WTC11 (cell line): ENCODE results near the gene CAMK2B. TPM values are rescaled to one million over a fixed set of nuclear protein-coding genes. Genes with fewer than 3 reads are reported as not detected.

ENCODE experiments used
- ATAC-seq: fragments of 200-7000 bp; cut with Tn5 transposase; 2 replicates; pipeline ENCODE4 v1.10.0; 2021; ENCODE audit warnings: mild to moderate bottlenecking, moderate library complexity
- CTCF ChIA-PET: fragments of 300-600 bp; sonication (Branson Sonifier 250); formaldehyde crosslinking; loops from one replicate; lab custom pipeline; 2021; ENCODE audit warnings: antibody characterized with exemption; lab: Charles Lee
- POLR2A ChIA-PET: fragments of 350-600 bp; sonication (Branson Sonifier 250); formaldehyde crosslinking; loops from one replicate; lab custom pipeline; 2021; ENCODE audit warnings: antibody characterized with exemption; lab: Charles Lee
- DNase-seq: peaks from one replicate; pipeline ENCODE4 v3.0.0; 2021; ENCODE audit warnings: low spot score
- H3K27ac Mint-ChIP-seq: 2 replicates; pipeline ENCODE4 v1.8.0; 2021; ENCODE audit warnings: mixed read lengths
- H3K27me3 Mint-ChIP-seq: 2 replicates; pipeline ENCODE4 v1.8.0; 2021; ENCODE audit warnings: low read depth, mild to moderate bottlenecking, moderate library complexity, mixed read lengths
- H3K36me3 Mint-ChIP-seq: 2 replicates; pipeline ENCODE4 v1.8.0; 2021; ENCODE audit warnings: mixed read lengths
- H3K4me1 Mint-ChIP-seq: 2 replicates; pipeline ENCODE4 v1.8.0; 2022; ENCODE audit warnings: mixed read lengths
- H3K4me3 Mint-ChIP-seq: 2 replicates; pipeline ENCODE4 v1.8.0; 2021; ENCODE audit warnings: mild to moderate bottlenecking, moderate library complexity, mixed read lengths
- H3K9me3 Mint-ChIP-seq: 2 replicates; pipeline ENCODE4 v1.8.0; 2021; ENCODE audit warnings: mixed read lengths
- ATF1 ChIP-seq: sonication (generic); formaldehyde crosslinking; IDR thresholded peaks from 2 replicates; pipeline ENCODE4 v1.8.1; 2023; ENCODE audit warnings: mild to moderate bottlenecking, moderate library complexity, missing genetic modification reagents
- CREM ChIP-seq: sonication (generic); formaldehyde crosslinking; IDR thresholded peaks from 2 replicates; pipeline ENCODE4 v1.8.1; 2022; ENCODE audit warnings: mild to moderate bottlenecking, missing genetic modification reagents, moderate library complexity
- CTCF ChIP-seq: fragments of 200-600 bp; IDR thresholded peaks from 2 replicates; pipeline ENCODE4 v1.8.0; 2022; ENCODE audit warnings: antibody characterized with exemption
- E2F5 ChIP-seq: sonication (generic); formaldehyde crosslinking; IDR thresholded peaks from 2 replicates; pipeline ENCODE4 v1.8.1; 2022; ENCODE audit warnings: mild to moderate bottlenecking, moderate library complexity, missing genetic modification reagents
- ESRRA ChIP-seq: sonication (generic); formaldehyde crosslinking; IDR thresholded peaks from 2 replicates; pipeline ENCODE4 v1.8.1; 2022; ENCODE audit warnings: mild to moderate bottlenecking, missing genetic modification reagents, borderline replicate concordance
- ETV6 ChIP-seq: sonication (generic); formaldehyde crosslinking; IDR thresholded peaks from 2 replicates; pipeline ENCODE4 v1.8.1; 2022; ENCODE audit warnings: mild to moderate bottlenecking, missing genetic modification reagents
- FOXP4 ChIP-seq: sonication (generic); formaldehyde crosslinking; IDR thresholded peaks from 2 replicates; pipeline ENCODE4 v1.8.0; 2022; ENCODE audit warnings: mild to moderate bottlenecking, missing genetic modification reagents
- HMGXB4 ChIP-seq: sonication (generic); formaldehyde crosslinking; IDR thresholded peaks from 2 replicates; pipeline ENCODE4 v1.8.1; 2023; ENCODE audit warnings: mild to moderate bottlenecking, moderate library complexity, missing genetic modification reagents
- JUN ChIP-seq: sonication (generic); formaldehyde crosslinking; IDR thresholded peaks from 2 replicates; pipeline ENCODE4 v1.8.0; 2023; ENCODE audit warnings: mild to moderate bottlenecking, missing genetic modification reagents
- MYBL2 ChIP-seq: sonication (generic); formaldehyde crosslinking; IDR thresholded peaks from 2 replicates; pipeline ENCODE4 v1.8.1; 2023; ENCODE audit warnings: mild to moderate bottlenecking, moderate library complexity, missing genetic modification reagents
- NR1H2 ChIP-seq: sonication (generic); formaldehyde crosslinking; IDR thresholded peaks from 2 replicates; pipeline ENCODE4 v1.9.0; 2021; ENCODE audit warnings: mild to moderate bottlenecking, moderate library complexity, missing genetic modification reagents
- PRRX2 ChIP-seq: fragments of 250-450 bp; sonication (Bioruptor Pico); IDR thresholded peaks from 2 replicates; pipeline ENCODE4 v1.8.0; 2021; ENCODE audit warnings: mild to moderate bottlenecking
- SOX15 ChIP-seq: fragments of 250-450 bp; sonication (Bioruptor Pico); IDR thresholded peaks from 2 replicates; pipeline ENCODE4 v1.9.0; 2021; ENCODE audit warnings: mild to moderate bottlenecking
- TCF7 ChIP-seq: sonication (generic); formaldehyde crosslinking; IDR thresholded peaks from 2 replicates; pipeline ENCODE4 v1.8.0; 2022; ENCODE audit warnings: mild to moderate bottlenecking, low read depth, missing genetic modification reagents, moderate library complexity
- TEAD1 ChIP-seq: sonication (generic); formaldehyde crosslinking; IDR thresholded peaks from 2 replicates; pipeline ENCODE4 v1.8.0; 2022; ENCODE audit warnings: mild to moderate bottlenecking, missing genetic modification reagents
- ZMAT4 ChIP-seq: fragments of 250-450 bp; sonication (Bioruptor Pico); IDR thresholded peaks from 2 replicates; pipeline ENCODE4 v1.9.0; 2021; ENCODE audit warnings: mild to moderate bottlenecking
- ZNF121 ChIP-seq: sonication (generic); formaldehyde crosslinking; IDR thresholded peaks from 2 replicates; pipeline ENCODE4 v1.8.0; 2023; ENCODE audit warnings: missing genetic modification reagents
- ZNF423 ChIP-seq: fragments of 250-450 bp; sonication (Bioruptor Pico); IDR thresholded peaks from 2 replicates; pipeline ENCODE4 v2.1.2; 2022; ENCODE audit warnings: mild to moderate bottlenecking, moderate library complexity
- total RNA-seq: library from RNA; stranded (reverse); gene quantifications from 3 replicates; pipeline ENCODE4 v1.2.3, GENCODE V29; 2021
- TF ChIP-seq, protein P1 (sequence below): sonication (generic); formaldehyde crosslinking; IDR thresholded peaks from 2 replicates; pipeline ENCODE4 v1.8.1; 2022; ENCODE audit warnings: low read depth, missing genetic modification reagents, borderline replicate concordance
- TF ChIP-seq, protein P2 (sequence below): fragments of 250-450 bp; sonication (Bioruptor Pico); IDR thresholded peaks from 2 replicates; pipeline ENCODE4 v1.9.0; 2021; ENCODE audit warnings: mild to moderate bottlenecking, borderline replicate concordance
- TF ChIP-seq, protein P3 (sequence below): sonication (generic); formaldehyde crosslinking; IDR thresholded peaks from 2 replicates; pipeline ENCODE4 v1.8.1; 2023; ENCODE audit warnings: mild to moderate bottlenecking, missing genetic modification reagents

Gene CAMK2B
- total RNA-seq, 1 experiment from 2014 or later, result 0.44 TPM

DNA sequence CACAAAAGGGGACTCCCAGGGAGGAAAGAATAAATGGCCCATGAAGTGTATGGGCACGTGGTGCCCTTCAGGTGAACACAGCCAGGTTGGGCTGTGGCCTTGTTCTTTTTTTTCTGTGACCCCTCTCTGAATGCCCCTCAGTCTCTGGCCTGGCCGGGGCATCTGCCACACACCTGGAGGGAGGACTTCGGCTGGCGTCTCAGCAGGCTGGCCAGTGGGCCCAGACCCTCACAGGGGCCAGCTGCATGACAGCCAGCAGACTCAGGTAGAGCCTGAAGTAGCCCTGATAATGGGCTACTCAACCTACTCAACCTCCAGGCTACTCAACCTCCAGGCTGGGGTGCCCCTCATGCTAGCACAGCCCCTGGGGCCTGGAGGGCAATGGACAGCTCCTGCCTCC lies 9.8 kb upstream of the CAMK2B start (continued):
- TF ChIP-seq, protein P1, sequence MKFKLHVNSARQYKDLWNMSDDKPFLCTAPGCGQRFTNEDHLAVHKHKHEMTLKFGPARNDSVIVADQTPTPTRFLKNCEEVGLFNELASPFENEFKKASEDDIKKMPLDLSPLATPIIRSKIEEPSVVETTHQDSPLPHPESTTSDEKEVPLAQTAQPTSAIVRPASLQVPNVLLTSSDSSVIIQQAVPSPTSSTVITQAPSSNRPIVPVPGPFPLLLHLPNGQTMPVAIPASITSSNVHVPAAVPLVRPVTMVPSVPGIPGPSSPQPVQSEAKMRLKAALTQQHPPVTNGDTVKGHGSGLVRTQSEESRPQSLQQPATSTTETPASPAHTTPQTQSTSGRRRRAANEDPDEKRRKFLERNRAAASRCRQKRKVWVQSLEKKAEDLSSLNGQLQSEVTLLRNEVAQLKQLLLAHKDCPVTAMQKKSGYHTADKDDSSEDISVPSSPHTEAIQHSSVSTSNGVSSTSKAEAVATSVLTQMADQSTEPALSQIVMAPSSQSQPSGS (CRISPR knock-in tag), result no peak
- TF ChIP-seq CREM (CRISPR knock-in tag) (no peak), NR1H2 (CRISPR knock-in tag) (no peak)

- ATAC-seq, result no peak
- H3K27ac Mint-ChIP-seq, result no peak overlapping the region
- peaks cover 15% of the 10 kb centered on the region for H3K4me1 Mint-ChIP-seq
- ChIA-PET POLR2A (no interaction called here), CTCF (interaction anchor here (6.0 kb wide), 1 partner anchor 14 kb away, joined by 38 read pairs; no protein-coding TSS in a partner anchor)
- no peaks in the 10 kb centered on the region for H3K36me3 Mint-ChIP-seq
- no peak overlapping the region for H3K4me3 Mint-ChIP-seq
- no peak for DNase-seq
- H3K9me3 Mint-ChIP-seq, result no peaks in the 10 kb centered on the region
- no peak for TF ChIP-seq SOX15 (CRISPR knock-in tag)
- no peak for TF ChIP-seq ATF1
- TF ChIP-seq, protein P2, sequence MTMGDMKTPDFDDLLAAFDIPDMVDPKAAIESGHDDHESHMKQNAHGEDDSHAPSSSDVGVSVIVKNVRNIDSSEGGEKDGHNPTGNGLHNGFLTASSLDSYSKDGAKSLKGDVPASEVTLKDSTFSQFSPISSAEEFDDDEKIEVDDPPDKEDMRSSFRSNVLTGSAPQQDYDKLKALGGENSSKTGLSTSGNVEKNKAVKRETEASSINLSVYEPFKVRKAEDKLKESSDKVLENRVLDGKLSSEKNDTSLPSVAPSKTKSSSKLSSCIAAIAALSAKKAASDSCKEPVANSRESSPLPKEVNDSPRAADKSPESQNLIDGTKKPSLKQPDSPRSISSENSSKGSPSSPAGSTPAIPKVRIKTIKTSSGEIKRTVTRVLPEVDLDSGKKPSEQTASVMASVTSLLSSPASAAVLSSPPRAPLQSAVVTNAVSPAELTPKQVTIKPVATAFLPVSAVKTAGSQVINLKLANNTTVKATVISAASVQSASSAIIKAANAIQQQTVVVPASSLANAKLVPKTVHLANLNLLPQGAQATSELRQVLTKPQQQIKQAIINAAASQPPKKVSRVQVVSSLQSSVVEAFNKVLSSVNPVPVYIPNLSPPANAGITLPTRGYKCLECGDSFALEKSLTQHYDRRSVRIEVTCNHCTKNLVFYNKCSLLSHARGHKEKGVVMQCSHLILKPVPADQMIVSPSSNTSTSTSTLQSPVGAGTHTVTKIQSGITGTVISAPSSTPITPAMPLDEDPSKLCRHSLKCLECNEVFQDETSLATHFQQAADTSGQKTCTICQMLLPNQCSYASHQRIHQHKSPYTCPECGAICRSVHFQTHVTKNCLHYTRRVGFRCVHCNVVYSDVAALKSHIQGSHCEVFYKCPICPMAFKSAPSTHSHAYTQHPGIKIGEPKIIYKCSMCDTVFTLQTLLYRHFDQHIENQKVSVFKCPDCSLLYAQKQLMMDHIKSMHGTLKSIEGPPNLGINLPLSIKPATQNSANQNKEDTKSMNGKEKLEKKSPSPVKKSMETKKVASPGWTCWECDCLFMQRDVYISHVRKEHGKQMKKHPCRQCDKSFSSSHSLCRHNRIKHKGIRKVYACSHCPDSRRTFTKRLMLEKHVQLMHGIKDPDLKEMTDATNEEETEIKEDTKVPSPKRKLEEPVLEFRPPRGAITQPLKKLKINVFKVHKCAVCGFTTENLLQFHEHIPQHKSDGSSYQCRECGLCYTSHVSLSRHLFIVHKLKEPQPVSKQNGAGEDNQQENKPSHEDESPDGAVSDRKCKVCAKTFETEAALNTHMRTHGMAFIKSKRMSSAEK (CRISPR knock-in tag), result no peak
- TF ChIP-seq ZMAT4 (CRISPR knock-in tag), result no peak
- TF ChIP-seq TCF7 (CRISPR knock-in tag), result no peak
- no peak for TF ChIP-seq FOXP4 (CRISPR knock-in tag)
- TF ChIP-seq ESRRA (CRISPR knock-in tag), result no peak
- no peak for TF ChIP-seq ZNF121 (CRISPR knock-in tag)
- TF ChIP-seq CTCF, result no peak
- TF ChIP-seq, protein P3, sequence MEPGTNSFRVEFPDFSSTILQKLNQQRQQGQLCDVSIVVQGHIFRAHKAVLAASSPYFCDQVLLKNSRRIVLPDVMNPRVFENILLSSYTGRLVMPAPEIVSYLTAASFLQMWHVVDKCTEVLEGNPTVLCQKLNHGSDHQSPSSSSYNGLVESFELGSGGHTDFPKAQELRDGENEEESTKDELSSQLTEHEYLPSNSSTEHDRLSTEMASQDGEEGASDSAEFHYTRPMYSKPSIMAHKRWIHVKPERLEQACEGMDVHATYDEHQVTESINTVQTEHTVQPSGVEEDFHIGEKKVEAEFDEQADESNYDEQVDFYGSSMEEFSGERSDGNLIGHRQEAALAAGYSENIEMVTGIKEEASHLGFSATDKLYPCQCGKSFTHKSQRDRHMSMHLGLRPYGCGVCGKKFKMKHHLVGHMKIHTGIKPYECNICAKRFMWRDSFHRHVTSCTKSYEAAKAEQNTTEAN, result no peak
- TF ChIP-seq TEAD1, result no peak
- TF ChIP-seq JUN (CRISPR knock-in tag), result no peak
- TF ChIP-seq E2F5 (CRISPR knock-in tag), result no peak
- no peak for TF ChIP-seq ZNF423
- no peak for TF ChIP-seq ETV6 (CRISPR knock-in tag)
- no peak for TF ChIP-seq NR1H2 (CRISPR knock-in tag)
- no peak for TF ChIP-seq MYBL2
- no peak for TF ChIP-seq HMGXB4 (CRISPR knock-in tag)
- no peak for TF ChIP-seq PRRX2 (CRISPR knock-in tag)
- TF ChIP-seq, all 79 proteins: peak for 0
- H3K27me3 Mint-ChIP-seq, result peaks cover 3% of the 10 kb centered on the region; the same call in 1 of the 2 replicates
Measured at GRCh38 chr7:44334734-44335097, 9.3 kb upstream of the CAMK2B start.
